GM19395 (cell line): ENCODE data around the gene ACACB.

Source experiments
- ATAC-seq: cut with Tn5 transposase; IDR thresholded peaks from one replicate; pipeline ENCODE4 v1.9.1; 2021; ENCODE audit warnings: mild to moderate bottlenecking, moderate library complexity; ENCODE audit not compliant: unreplicated experiment

The ACACB gene

GRCh38 chr12:109109746-109110350, 6.5 kb upstream of the ACACB start:
- ATAC-seq = no peak

- ATAC-seq = peak; percentile 71
Measured at GRCh38 chr12:109110988-109111495, 5.3 kb upstream of the ACACB start.

GRCh38 chr12:109112720-109113465, 3.5 kb upstream of the ACACB start:
- ATAC-seq = no peak

- ATAC-seq = no peak
Measured at GRCh38 chr12:109113661-109114321, 2.6 kb upstream of the ACACB start.

- ATAC-seq = no peak
Measured at GRCh38 chr12:109114644-109115043, 1.7 kb upstream of the ACACB start.

- no peak for ATAC-seq
Measured at GRCh38 chr12:109115404-109115757, 1.0 kb upstream of the ACACB start.

GRCh38 chr12:109116611-109116949, 193 bp downstream of the ACACB start:
- ATAC-seq = no peak

- no peak for ATAC-seq
Measured at GRCh38 chr12:109120095-109120494, 3.7 kb downstream of the ACACB start.

GRCh38 chr12:109120557-109120956, 4.2 kb downstream of the ACACB start:
- no peak for ATAC-seq

- no peak for ATAC-seq
Measured at GRCh38 chr12:109121346-109121880, 5.0 kb downstream of the ACACB start.

GRCh38 chr12:109124878-109125648, 8.7 kb downstream of the ACACB start:
- ATAC-seq = no peak

- no peak for ATAC-seq
Measured at GRCh38 chr12:109125791-109126190, 9.4 kb downstream of the ACACB start.

- ATAC-seq = no peak
Measured at GRCh38 chr12:109126784-109127183, 10.4 kb downstream of the ACACB start.

- no peak for ATAC-seq
Measured at GRCh38 chr12:109127533-109128242, 11.3 kb downstream of the ACACB start.

GRCh38 chr12:109130297-109131153, 14.1 kb downstream of the ACACB start:
- ATAC-seq = no peak

- no peak for ATAC-seq
Measured at GRCh38 chr12:109131154-109132050, 15.0 kb downstream of the ACACB start.

GRCh38 chr12:109134186-109134917, 18.0 kb downstream of the ACACB start:
- ATAC-seq = no peak

- no peak for ATAC-seq
Measured at GRCh38 chr12:109137055-109137454, 20.7 kb downstream of the ACACB start.
